ENCODE data around the gene HNF4A. TPM values are rescaled to one million over a fixed set of nuclear protein-coding genes. Genes with fewer than 3 reads are reported as not detected.

Gene HNF4A
- polyA plus RNA-seq, 1 of the 3 experiments (the other 2 are of a cell fraction), result not detected

GRCh38 chr20:44414808-44415207, 59.3 kb downstream of the HNF4A start:
- no peak for TF ChIP-seq RCOR1 (IDR thresholded peaks at IDR 0.05; ENCODE audit: low read length)
- no peak for TF ChIP-seq EZH2phosphoT487 (IDR thresholded peaks at IDR 0.05; ENCODE audit: borderline replicate concordance, low read depth)
- TF ChIP-seq RXRA (IDR thresholded peaks at IDR 0.05; ENCODE audit: borderline replicate concordance, low read depth), result no peak
- TF ChIP-seq, protein P1, sequence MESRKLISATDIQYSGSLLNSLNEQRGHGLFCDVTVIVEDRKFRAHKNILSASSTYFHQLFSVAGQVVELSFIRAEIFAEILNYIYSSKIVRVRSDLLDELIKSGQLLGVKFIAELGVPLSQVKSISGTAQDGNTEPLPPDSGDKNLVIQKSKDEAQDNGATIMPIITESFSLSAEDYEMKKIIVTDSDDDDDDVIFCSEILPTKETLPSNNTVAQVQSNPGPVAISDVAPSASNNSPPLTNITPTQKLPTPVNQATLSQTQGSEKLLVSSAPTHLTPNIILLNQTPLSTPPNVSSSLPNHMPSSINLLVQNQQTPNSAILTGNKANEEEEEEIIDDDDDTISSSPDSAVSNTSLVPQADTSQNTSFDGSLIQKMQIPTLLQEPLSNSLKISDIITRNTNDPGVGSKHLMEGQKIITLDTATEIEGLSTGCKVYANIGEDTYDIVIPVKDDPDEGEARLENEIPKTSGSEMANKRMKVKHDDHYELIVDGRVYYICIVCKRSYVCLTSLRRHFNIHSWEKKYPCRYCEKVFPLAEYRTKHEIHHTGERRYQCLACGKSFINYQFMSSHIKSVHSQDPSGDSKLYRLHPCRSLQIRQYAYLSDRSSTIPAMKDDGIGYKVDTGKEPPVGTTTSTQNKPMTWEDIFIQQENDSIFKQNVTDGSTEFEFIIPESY (IDR thresholded peaks at IDR 0.05; ENCODE audit: borderline replicate concordance, low read depth), result no peak
- no peak for TF ChIP-seq YY1 (IDR thresholded peaks at IDR 0.05; ENCODE audit: low read depth)
- no peak for TF ChIP-seq SMC3 (IDR thresholded peaks at IDR 0.05; ENCODE audit: low read depth, low read length)
- no peak for TF ChIP-seq CTCF (IDR thresholded peaks at IDR 0.05)
- TF ChIP-seq REST (IDR thresholded peaks at IDR 0.05; ENCODE audit: low read depth, low read length), result no peak
- TF ChIP-seq, protein P2, sequence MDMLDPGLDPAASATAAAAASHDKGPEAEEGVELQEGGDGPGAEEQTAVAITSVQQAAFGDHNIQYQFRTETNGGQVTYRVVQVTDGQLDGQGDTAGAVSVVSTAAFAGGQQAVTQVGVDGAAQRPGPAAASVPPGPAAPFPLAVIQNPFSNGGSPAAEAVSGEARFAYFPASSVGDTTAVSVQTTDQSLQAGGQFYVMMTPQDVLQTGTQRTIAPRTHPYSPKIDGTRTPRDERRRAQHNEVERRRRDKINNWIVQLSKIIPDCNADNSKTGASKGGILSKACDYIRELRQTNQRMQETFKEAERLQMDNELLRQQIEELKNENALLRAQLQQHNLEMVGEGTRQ (IDR thresholded peaks at IDR 0.05; ENCODE audit: borderline replicate concordance, low read depth, low read length), result no peak
- TF ChIP-seq PBX3 (IDR thresholded peaks at IDR 0.05), result no peak
- TF ChIP-seq RAD21 (IDR thresholded peaks at IDR 0.05; ENCODE audit: low read length), result no peak
- TF ChIP-seq TCF12 (IDR thresholded peaks at IDR 0.05), result no peak

More at GRCh38 chr20:44414808-44415207, 59.3 kb downstream of the HNF4A start:
- CTCF ChIA-PET, result interaction anchor here (0.6 to 1.1 kb wide), 6 partner anchors 8 to 221 kb away, joined by 3 to 4 read pairs (median 4); partner anchors contain the start of gene FITM2
- Histone ChIP-seq H3K9ac (no peak overlapping the region), H3K4me3 (ENCODE audit: low read depth in 2 of 2, low read length in 1 of 2) (no peak overlapping the region), H3K27ac (ENCODE audit: low read depth in 2 of 2, low read length in 1 of 2) (no peak overlapping the region), H2AFZ (ENCODE audit: low read depth) (no peak overlapping the region), H3F3A (replicated peaks; ENCODE audit: insufficient read depth) (no peaks in the 10 kb centered on the region), H3K9me2 (no peaks in the 10 kb centered on the region), H3K4me2 (no peak overlapping the region), H3K9me3 (no peaks in the 10 kb centered on the region), H4K20me1 (ENCODE audit: insufficient read depth) (no peaks in the 10 kb centered on the region), H3K36me3 (replicated peaks in 1 of 2; ENCODE audit: control insufficient read depth in 1 of 2, insufficient read depth in 2 of 2, low read length in 1 of 2) (no peaks in the 10 kb centered on the region), H3K27me3 (ENCODE audit: insufficient read depth) (no peaks in the 10 kb centered on the region; the same call in 1 of the 2 replicates), H3K4me1 (ENCODE audit: control insufficient read depth in 1 of 2, insufficient read depth in 2 of 2, low read depth in 1 of 2, low read length in 1 of 2) (no peaks in the 10 kb centered on the region; a peak in 1 of 4 replicates), H3K79me2 (ENCODE audit: insufficient read depth) (no peaks in the 10 kb centered on the region)
- POLR2A ChIA-PET, result no interaction called here
- DNase-seq, result no peak
